ENCODE measurements around the gene CARM1. TPM values are rescaled to one million over a fixed set of nuclear protein-coding genes. Genes with fewer than 3 reads are reported as not detected.

Gene CARM1
- total RNA-seq, 1 experiment from 2014 or later: 103 TPM

- Histone ChIP-seq H3K4me2 (ENCODE audit: low read length) (no peak overlapping the region), H3K36me3 (ENCODE audit: control insufficient read depth in 1 of 2, insufficient read depth in 2 of 2, low read length in 2 of 2) (peaks cover 14 to 29% of the 10 kb centered on the region in 2 experiments), H2AFZ (ENCODE audit: low read depth, low read length, poor library complexity, severe bottlenecking) (no peak overlapping the region), H4K20me1 (ENCODE audit: insufficient read depth) (no peaks in the 10 kb centered on the region), H3K79me2 (ENCODE audit: insufficient read depth, low read length) (no peaks in the 10 kb centered on the region), H3K9ac (ENCODE audit: low read length) (no peak overlapping the region), H3K4me1 (ENCODE audit: control insufficient read depth in 1 of 2, insufficient read depth in 2 of 2, low read length in 2 of 2) (no peaks in the 10 kb centered on the region), H3K9me2 (ENCODE audit: insufficient read depth) (no peaks in the 10 kb centered on the region), H3K27ac (ENCODE audit: low read depth, low read length) (no peak overlapping the region), H3K4me3 (replicated peaks in 1 of 2; ENCODE audit: low read depth in 1 of 2, low read length in 2 of 2) (no peak overlapping the region), H3K27me3 (ENCODE audit: insufficient read depth, low read length) (no peaks in the 10 kb centered on the region), H3K9me3 (ENCODE audit: control insufficient read depth in 1 of 2, insufficient read depth in 1 of 2, low read depth in 1 of 2, low read length in 2 of 2) (no peaks in the 10 kb centered on the region)
- no peak for TF ChIP-seq CEBPB (IDR thresholded peaks at IDR 0.05; ENCODE audit: low read depth)
- TF ChIP-seq FOSL1 (IDR thresholded peaks at IDR 0.05; ENCODE audit: low read depth): no peak
- no peak for TF ChIP-seq REST (IDR thresholded peaks at IDR 0.05; ENCODE audit: low read depth)
- TF ChIP-seq CTCF (IDR thresholded peaks at IDR 0.05 in 2 of 3, conservative IDR thresholded peaks at IDR 0.05 in 1 of 3; ENCODE audit: borderline replicate concordance in 1 of 3, insufficient read depth in 1 of 3, low read depth in 2 of 3, low read length in 2 of 3): no peak
- no peak for TF ChIP-seq SRF (IDR thresholded peaks at IDR 0.05; ENCODE audit: low read depth)
- TF ChIP-seq EZH2 (IDR thresholded peaks at IDR 0.05): no peak
- no peak for TF ChIP-seq YY1 (IDR thresholded peaks at IDR 0.05; ENCODE audit: extremely low read depth, insufficient replicate concordance, low read depth, low read length)
- TF ChIP-seq MAX (IDR thresholded peaks at IDR 0.05): no peak
- TF ChIP-seq ELF1 (IDR thresholded peaks at IDR 0.05; ENCODE audit: borderline replicate concordance, low read depth): no peak
- no peak for TF ChIP-seq EGR1 (IDR thresholded peaks at IDR 0.05; ENCODE audit: low read depth)
- TF ChIP-seq SP1 (IDR thresholded peaks at IDR 0.05; ENCODE audit: low read depth): no peak
- TF ChIP-seq ZFX (IDR thresholded peaks at IDR 0.05): no peak
- no peak for TF ChIP-seq SIN3A (IDR thresholded peaks at IDR 0.05; ENCODE audit: low read depth)
- TF ChIP-seq POLR2AphosphoS5 (IDR thresholded peaks at IDR 0.05; ENCODE audit: low read depth, low read length): no peak
- no peak for TF ChIP-seq JUND (IDR thresholded peaks at IDR 0.05)
- TF ChIP-seq POLR2A (IDR thresholded peaks at IDR 0.05; ENCODE audit: borderline replicate concordance, extremely low read depth, insufficient read depth, insufficient read length): no peak
- TF ChIP-seq EZH2phosphoT487 (IDR thresholded peaks at IDR 0.05; ENCODE audit: borderline replicate concordance): no peak
- TF ChIP-seq CBX3 (IDR thresholded peaks at IDR 0.05; ENCODE audit: low read depth): no peak
- TF ChIP-seq TCF7L2 (IDR thresholded peaks at IDR 0.05; ENCODE audit: borderline replicate concordance, extremely low read depth, insufficient read depth, insufficient read length): no peak
- TF ChIP-seq RAD21 (IDR thresholded peaks at IDR 0.05; ENCODE audit: low read depth): no peak
- RAD21 ChIA-PET (ENCODE audit: low non-redundant PET in 1 of 2, low total read pairs in 2 of 2, uncharacterized antibody in 2 of 2, unreplicated experiment in 2 of 2): no interaction called here
- POLR2A ChIA-PET: no interaction called here
- intact Hi-C loops (cut with micrococcal nuclease): no loop called here
- BruUV-seq (replicated peaks): no TSS peak
- CTCF ChIA-PET: interaction anchor here (1.0 kb wide), 1 partner anchor 9 kb away, joined by 3 read pairs; the partner anchor contains the start of gene TMED1
- no peak for ATAC-seq
- DNase-seq (ENCODE audit: low read depth, low spot score): no peak
Observed at GRCh38 chr19:10826846-10827245, 44.5 kb upstream of the CARM1 start.
